GDM1 (cell line): ENCODE measurements around the gene FSTL5.
A peak's percentile ranks its signal among the peaks of the same experiment; 100 is the strongest.

Experiments used
- DNase-seq: peaks from one replicate; lab custom pipeline; 2025; lab: John Stamatoyannopoulos, UW

The FSTL5 gene

GRCh38 chr4:161444626-161445025, 719.2 kb downstream of the FSTL5 start:
- DNase-seq, result no peak

DNA sequence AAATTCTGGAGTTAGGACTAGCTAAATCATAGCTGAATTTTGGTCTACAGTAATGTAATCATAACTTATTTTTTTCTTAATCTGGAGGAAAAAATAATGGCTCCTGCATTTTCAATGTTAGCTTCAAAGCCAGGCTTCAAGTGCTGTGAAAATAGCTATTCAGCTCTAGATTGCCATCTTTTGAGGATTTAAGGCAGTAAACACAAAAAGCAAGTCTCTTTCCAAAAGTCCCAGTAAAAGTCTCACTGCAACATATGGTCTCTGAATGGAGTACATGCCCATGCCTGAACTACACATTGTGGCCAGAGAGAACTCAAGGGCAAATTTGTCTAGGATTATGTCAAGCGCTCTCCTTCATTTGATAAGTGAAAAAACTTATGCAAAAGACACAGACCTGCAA, 720.9 kb downstream of the FSTL5 start:
- no peak for DNase-seq

DNA sequence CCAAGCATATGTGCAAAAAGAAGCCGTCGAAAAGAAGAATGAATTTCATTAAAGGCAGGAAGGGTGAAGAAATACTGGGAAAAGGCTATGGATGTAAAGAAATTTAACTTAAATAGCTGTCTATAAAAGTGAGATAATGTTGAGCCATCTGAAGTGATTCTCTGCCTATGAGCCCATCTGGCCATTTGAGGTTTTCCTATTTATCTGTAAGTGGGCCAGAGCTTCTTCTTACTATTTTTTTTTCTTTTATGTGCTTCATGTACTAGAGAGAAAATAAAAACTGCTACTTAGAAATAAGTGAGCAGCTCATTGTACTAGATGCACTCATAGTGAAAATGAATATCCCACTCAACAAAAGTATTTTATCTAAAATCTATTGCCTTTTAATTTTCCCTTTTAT, 725.7 kb downstream of the FSTL5 start:
- DNase-seq, result no peak

DNA sequence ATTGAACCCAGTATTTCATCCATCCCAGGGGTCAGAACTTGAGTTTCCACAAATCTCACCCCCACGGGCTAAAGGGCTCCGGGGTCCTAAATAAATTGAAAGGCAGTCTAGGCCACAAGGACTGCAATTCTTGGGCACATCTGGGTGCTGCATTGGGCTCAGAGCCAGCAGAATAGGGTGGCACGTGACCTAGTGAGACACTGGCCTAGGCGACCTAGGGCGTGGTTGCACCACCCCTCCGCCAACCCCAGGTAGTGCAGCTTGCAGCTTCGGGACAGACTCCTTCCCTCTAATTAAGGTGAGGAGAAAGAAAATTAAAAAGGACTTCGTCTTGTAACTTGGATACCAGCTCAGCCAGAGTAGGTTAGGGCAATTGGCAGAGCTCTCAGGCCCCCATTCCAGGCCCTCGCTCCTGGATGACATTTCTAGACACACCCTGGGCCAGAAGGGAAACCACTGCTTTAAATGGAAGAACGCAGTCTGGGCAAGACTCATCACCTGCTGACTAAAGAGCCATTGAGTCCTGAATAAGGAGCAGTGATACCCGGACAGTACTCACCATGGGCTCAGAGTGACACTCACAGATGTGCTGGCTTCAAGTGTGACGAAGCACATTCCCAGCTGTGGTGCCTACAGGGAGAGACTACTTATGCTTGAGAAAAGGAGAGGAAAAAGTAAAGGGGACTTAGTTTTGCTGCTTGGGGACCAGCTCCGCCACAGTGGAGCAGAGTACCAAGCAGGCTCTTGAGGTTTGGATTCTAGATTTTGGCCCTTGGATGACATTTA, 735.4 kb downstream of the FSTL5 start:
- DNase-seq, result no peak

DNA sequence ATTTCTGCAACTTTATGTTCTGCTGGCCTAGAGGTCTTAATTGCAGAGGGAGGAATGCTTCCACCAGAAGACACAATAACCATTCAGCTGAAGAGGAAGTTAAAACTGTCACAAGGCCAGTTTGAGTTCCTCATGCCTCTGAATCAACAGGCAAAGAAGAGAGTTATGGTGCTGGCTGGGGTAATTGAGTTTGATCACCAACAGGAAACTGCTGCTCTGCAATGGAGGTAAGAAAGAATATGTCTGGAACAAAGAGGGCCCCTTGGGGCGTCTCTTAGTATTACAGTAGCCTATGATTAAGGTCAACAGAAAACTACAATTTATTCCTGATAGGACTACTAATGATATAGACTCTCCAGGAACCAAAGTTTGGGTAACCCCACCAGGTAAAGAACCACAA, 744.0 kb downstream of the FSTL5 start:
- peak; percentile 49 for DNase-seq

DNA sequence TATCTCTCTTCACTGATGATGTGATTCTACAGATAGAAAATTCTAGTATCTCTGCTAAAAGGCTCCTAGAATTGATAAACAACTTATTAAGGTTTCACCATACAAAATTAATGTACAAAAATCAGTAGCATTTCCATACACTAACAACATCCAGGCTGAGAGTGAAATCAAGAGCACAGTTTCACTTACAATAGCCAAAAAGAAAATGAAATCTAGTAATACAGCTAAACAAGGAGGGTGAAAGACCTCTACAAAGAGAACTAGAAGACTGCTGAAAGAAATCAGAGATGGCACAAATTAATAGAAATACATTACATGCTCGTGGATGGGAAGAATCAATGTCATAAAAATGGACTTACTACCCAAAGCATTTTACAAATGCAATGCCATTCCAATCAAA, 751.9 kb downstream of the FSTL5 start:
- no peak for DNase-seq

DNA sequence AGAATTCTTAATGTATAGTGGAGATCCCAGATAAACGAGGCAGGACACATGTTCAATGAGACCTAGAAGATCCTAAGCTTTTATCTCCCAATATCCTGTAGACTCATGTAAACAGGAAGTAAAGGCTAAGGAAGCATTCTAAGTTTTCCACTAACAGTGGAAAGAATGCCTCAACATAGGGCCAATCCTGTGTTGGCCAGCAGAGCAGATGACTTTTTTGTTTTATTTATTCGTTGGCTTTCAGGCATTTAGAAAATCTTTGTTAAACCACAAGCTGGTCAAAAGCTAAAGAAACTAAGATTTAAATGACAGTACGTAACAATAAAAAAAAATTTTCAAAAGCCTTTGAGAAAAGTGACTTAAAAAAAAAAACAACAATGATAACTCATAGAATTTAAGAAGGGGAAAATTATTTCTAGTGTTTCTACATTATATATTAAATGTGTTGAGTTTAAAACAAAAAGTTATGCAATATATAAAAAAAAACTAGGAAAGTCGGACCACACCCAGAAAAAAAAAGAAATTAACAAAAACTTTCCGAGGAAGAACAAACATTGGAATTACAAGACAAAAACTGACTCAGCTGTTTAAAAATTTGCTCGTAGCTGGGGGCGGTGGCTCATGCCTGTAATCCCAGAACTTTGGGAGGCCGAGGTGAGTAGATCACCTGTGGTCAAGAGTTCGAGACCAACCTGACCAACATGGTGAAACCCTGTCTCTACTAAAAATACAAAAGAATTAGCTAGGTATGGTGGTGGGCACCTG, 759.3 kb downstream of the FSTL5 start:
- no peak for DNase-seq

- DNase-seq, result no peak
Measured at GRCh38 chr4:161403781-161404180, 760.0 kb downstream of the FSTL5 start.

- DNase-seq, result no peak
Measured at GRCh38 chr4:161393602-161394001, 770.2 kb downstream of the FSTL5 start.

- no peak for DNase-seq
Measured at GRCh38 chr4:161382655-161383054, 781.1 kb downstream of the FSTL5 start.

DNA sequence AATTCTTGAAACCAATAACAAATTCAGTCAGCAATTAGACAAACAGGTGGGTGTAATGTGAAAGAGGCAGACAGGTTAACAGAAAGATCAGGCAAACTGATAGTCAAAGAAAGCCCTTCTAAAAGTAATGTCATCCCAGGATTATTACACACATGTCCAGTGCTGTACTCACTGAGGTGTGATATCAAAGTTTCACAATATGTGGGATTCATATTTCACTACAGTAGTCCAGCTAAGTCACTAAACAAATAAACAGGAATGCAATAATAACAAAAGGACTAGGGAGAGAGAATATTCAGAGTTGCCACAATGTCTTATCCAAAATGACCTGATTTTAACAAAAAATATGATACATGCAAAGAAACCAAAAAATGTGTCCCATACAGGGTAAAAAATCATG, 787.5 kb downstream of the FSTL5 start:
- DNase-seq, result no peak

GRCh38 chr4:161364681-161365080, 799.1 kb downstream of the FSTL5 start:
- no peak for DNase-seq

DNA sequence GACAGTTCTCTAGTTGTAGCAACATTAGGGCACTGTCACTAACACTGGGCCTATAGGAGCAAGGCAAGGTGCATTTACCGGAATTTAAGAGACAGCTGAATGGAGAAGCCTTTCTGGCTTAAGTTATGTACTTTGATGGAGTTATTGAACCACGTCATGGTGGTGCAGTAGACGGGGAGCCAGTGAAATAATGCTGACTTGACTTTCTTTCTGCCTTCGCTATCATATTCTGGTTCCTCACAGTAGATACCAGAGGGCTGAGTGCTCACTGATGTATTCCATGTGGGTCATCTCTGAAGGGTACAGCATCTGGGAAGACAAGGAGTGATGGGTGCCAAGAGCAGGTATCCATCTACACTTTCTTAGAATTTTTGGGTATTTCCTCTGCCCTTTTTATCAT, 802.8 kb downstream of the FSTL5 start:
- DNase-seq, result no peak

DNA sequence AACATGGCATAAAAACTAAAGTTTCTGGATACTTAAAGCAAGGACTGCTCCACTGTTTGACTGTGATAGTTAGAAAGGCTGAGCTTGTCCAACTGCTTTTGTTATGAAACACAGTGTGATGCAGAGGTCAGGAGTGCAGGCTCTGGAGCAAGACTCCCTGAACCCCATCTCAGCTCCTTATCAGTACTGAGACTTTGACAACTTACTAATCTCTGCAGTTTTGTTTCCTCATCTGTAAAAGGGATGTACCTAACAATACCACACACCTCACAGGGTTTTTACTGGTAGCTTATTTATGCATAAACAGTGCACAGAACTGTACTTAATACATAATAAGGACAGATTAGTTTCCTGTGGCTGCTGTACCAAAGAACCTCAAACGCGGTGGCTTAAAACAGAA, 804.3 kb downstream of the FSTL5 start:
- no peak for DNase-seq

DNA sequence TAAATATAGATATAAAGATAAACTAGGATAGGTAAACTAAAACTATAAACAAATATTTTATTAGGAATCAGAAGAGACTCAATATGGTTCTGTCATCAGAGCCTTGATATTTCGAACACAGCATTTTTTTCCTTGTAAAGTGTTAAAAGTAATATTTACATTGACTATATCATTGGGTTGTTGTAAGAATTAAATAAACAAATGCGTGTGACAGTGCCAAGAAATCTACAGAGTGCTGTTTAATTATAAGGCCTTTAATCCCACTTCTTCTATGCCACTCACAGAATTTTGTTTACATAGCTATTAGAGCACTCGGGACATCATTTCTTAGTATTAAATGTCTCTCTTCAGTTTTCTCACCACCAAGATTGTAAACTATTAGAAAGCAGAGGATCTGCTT, 807.4 kb downstream of the FSTL5 start:
- no peak for DNase-seq

DNA sequence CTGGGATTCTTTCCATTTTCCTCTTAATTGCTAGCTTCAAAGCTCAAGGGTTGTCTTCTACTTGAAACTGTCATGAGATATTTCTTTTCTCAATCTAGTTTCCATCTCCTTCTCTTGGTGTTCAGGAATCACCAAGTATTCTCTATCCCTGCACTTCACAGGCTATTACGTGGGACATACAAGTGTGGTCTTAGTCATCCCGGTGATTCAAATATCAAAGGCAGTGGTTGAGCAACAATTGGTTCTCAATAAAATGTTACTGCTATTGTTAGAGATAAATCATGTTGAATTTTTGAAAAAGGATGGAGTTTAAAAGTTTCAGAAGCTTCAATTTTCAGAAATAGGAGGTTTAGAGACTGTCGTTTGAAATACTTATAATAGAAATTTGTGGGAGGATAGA, 812.9 kb downstream of the FSTL5 start:
- DNase-seq, result no peak

GRCh38 chr4:161345741-161346140, 818.1 kb downstream of the FSTL5 start:
- no peak for DNase-seq

GRCh38 chr4:161343569-161343950, 820.2 kb downstream of the FSTL5 start:
- no peak for DNase-seq

DNA sequence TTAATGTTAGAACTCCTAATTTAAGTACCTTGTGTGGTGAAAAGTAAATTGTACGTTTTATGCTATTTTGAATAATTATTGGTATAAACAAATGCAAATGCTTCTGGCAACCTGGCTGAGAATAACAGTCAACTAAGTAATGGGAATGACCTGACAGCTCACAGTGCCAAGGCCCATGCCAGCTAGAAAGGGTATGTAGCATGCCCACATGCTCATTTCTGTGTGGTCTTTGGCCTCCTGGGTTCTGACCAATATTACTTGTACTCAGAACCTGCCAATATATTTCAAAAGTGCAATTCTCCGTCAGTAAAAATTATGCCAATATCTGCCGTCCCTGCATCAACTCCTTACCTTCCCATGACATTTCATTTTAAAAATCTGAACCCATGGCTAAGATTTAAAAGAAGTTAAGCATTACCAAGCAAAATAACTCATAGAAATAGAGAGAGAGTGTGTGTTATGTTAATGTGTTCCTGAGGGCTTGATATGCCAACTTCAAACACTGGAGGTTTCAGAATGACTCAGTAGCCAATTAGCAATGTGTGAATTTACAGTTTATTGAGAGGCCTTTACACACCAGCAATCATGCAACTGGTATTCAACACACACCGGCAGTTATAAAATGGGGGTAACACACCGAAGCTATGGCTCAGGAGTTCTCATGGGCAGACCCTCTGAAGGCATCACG, 820.8 kb downstream of the FSTL5 start:
- no peak for DNase-seq

DNA sequence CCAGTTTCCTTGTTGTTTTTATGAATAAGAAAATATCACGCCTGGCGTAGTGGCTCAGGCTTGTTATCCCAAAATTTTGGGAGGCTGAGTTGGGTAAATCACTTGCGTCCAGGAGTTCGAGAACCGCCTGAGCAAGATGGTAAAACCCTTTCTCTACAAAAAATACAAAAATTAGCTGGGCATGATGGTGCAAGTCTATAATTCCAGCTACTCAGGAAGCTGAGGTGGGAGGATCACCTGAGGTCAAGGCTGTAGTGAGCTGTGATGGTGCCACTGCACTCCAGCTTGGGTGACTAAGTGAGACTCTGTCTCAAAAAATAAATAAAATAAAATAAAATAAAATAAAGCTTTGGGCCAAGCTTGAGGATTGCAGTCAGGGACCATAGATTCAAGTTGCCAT, 827.2 kb downstream of the FSTL5 start:
- DNase-seq, result no peak

DNA sequence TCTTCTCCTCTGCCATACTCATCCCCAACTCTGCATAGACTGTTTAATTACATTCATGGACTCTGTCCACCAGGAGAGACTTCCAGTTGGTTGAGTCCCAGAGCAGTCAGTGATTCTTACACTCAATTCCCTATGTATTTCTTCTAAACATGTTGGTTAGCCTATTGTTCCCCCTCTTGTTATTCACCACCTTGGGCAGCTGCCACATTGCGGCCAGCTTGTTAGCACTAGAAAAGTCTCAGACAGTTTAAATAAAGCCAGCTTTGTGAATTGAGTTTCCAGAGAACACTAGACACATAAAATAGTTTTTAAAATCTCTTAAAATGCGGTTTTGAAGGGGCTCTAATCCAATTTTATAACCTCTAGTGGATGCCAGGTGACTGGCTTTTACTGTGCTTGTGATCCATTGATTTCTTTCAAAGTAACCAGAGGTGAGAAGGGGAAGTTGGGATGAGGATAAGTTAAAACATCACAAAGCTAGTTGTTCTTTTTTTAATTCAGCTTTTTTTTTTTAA, 827.7 kb downstream of the FSTL5 start:
- no peak for DNase-seq
